Erythroblast (primary cell): ENCODE measurements around the gene S100A11.

Source experiments
- GATA1 ChIP-seq: IDR thresholded peaks from 2 replicates; pipeline ENCODE4 v1.6.1; 2011; ENCODE audit warnings: low read depth, mild to moderate bottlenecking, control low read depth, low read length, moderate library complexity
- POLR2A ChIP-seq: IDR thresholded peaks from 2 replicates; pipeline ENCODE4 v1.6.1; 2011; ENCODE audit warnings: mild to moderate bottlenecking, low read length

DNA sequence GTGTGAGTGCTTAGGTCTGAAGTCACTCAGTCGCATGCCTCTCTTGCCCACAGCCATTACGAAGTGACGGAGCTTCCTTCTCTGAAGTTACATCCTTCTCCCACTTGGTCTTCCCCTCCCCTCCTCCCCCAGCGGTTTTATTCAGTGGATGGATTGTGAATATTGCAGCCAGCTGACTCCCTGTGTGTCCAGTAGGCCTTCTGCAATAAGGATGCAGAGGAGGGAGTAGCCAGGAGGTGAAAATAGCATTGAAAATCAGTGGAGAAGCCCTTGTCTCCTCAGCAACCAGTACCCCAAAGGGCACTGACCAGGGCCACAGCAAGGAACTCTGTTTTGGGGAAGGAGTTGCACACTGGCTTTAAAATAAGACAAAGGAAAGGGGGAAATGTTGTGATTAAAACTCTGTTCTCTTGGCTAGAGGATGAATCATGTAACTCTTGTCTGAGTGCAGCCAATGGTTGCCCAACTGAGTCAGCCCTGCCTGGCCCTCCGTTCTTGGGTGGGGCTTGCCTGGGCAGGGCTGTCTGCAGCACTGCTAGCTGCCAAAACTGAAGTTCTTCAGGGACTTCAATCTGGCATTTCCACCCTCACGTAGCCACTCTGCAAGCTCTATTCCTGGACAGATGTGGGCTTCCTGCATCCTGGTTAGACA lies 47.5 kb downstream of the S100A11 start:
- TF ChIP-seq POLR2A (no peak), GATA1 (no peak)
